OCI-LY1 (cell line): ENCODE measurements around the gene PCDHGA11.
"Not testable (repeated sequence)": the region's sequence is repeated elsewhere in the genome, so short reads cannot be mapped to it uniquely, and the experiment has no call there.

Experiments used
- H2AFZ ChIP-seq: fragments of 200-600 bp; sonication (generic), shearing (Covaris generic); 2 replicates; pipeline ENCODE4 v1.6.0; 2014; ENCODE audit warnings: antibody characterized with exemption, mild to moderate bottlenecking, low read length
- H3F3A ChIP-seq: fragments of 200-600 bp; sonication (generic), shearing (Covaris generic); 2 replicates; pipeline ENCODE4 v1.6.0; 2014; ENCODE audit warnings: mild to moderate bottlenecking, antibody characterized with exemption, low read length, moderate library complexity; ENCODE audit not compliant: insufficient read depth
- H3K27ac ChIP-seq: fragments of 200-600 bp; sonication (generic); 2 replicates; pipeline ENCODE4 v1.5.1; 2014; ENCODE audit warnings: low read length, mixed run types, mild to moderate bottlenecking, low read depth; ENCODE audit not compliant: poor library complexity, severe bottlenecking
- H3K27me3 ChIP-seq: fragments of 200-600 bp; sonication (generic); 2 replicates; pipeline ENCODE4 v1.6.0; 2014; ENCODE audit warnings: antibody characterized with exemption, mild to moderate bottlenecking, low read length, moderate library complexity; ENCODE audit not compliant: insufficient read depth
- H3K36me3 ChIP-seq: fragments of 200-600 bp; sonication (generic); 2 replicates; pipeline ENCODE4 v1.6.1; 2014; ENCODE audit warnings: mild to moderate bottlenecking, antibody characterized with exemption, low read length, moderate library complexity, mixed read lengths; ENCODE audit not compliant: insufficient read depth
- H3K4me1 ChIP-seq: fragments of 200-600 bp; sonication (generic); 2 replicates; pipeline ENCODE4 v1.5.1; 2014; ENCODE audit warnings: mild to moderate bottlenecking, low read length, moderate library complexity; ENCODE audit not compliant: insufficient read depth, severe bottlenecking
- H3K4me2 ChIP-seq: fragments of 200-600 bp; sonication (generic), shearing (Covaris generic); 2 replicates; pipeline ENCODE4 v1.6.1; 2014; ENCODE audit warnings: low read length
- H3K4me3 ChIP-seq: fragments of 200-600 bp; sonication (generic); 2 replicates; pipeline ENCODE4 v1.5.1; 2014; ENCODE audit warnings: low read length, low read depth, mild to moderate bottlenecking, mixed read lengths; ENCODE audit not compliant: poor library complexity, severe bottlenecking
- H3K79me2 ChIP-seq: fragments of 200-600 bp; shearing (Covaris generic); 2 replicates; pipeline ENCODE4 v1.6.1; 2016; ENCODE audit warnings: mixed run types, low read length, mixed read lengths; ENCODE audit not compliant: insufficient read depth
- H3K9ac ChIP-seq: fragments of 200-600 bp; sonication (generic), shearing (Covaris generic); 2 replicates; pipeline ENCODE4 v1.6.1; 2014; ENCODE audit warnings: mild to moderate bottlenecking, low read length, mixed read lengths
- H3K9me2 ChIP-seq: fragments of 200-600 bp; sonication (generic), shearing (Covaris generic); 2 replicates; pipeline ENCODE4 v1.6.1; 2014; ENCODE audit warnings: low read depth, mild to moderate bottlenecking, low read length, mixed read lengths
- H3K9me3 ChIP-seq: fragments of 200-600 bp; shearing (Covaris generic); 2 replicates; pipeline ENCODE4 v1.6.1; 2014; ENCODE audit warnings: low read length, mixed read lengths
- H4K20me1 ChIP-seq: fragments of 200-600 bp; sonication (generic), shearing (Covaris generic); 2 replicates; pipeline ENCODE4 v1.6.0; 2016; ENCODE audit warnings: mild to moderate bottlenecking, low read length; ENCODE audit not compliant: insufficient read depth
- CTCF ChIP-seq: fragments of 200-600 bp; sonication (generic), shearing (Covaris generic); IDR thresholded peaks from 2 replicates; pipeline ENCODE4 v1.5.1; 2017; ENCODE audit warnings: mild to moderate bottlenecking, antibody characterized with exemption, low read length, moderate library complexity, mixed read lengths
- EZH2 ChIP-seq: fragments of 200-600 bp; sonication (generic), shearing (Covaris generic); IDR thresholded peaks from 2 replicates; pipeline ENCODE4 v1.8.0; 2017; ENCODE audit warnings: borderline replicate concordance, mixed run types, mild to moderate bottlenecking, antibody characterized with exemption, low read length, moderate library complexity, mixed read lengths

The PCDHGA11 gene

GRCh38 chr5:141427783-141428426 is 7.1 kb downstream of the PCDHGA11 start:
- Histone ChIP-seq H3K4me3 (no peak overlapping the region), H4K20me1 (no peaks in the 10 kb centered on the region), H3K4me2 (no peak overlapping the region), H2AFZ (no peak overlapping the region), H3F3A (no peaks in the 10 kb centered on the region), H3K27me3 (no peaks in the 10 kb centered on the region), H3K9me2 (no peaks in the 10 kb centered on the region), H3K9ac (no peak overlapping the region), H3K36me3 (no peaks in the 10 kb centered on the region), H3K79me2 (no peaks in the 10 kb centered on the region), H3K9me3 (no peaks in the 10 kb centered on the region), H3K27ac (no peak overlapping the region), H3K4me1 (peaks cover 6% of the 10 kb centered on the region)
- no peak for TF ChIP-seq EZH2
- TF ChIP-seq CTCF: no peak

GRCh38 chr5:141430332-141431113 is 9.7 kb downstream of the PCDHGA11 start, which contains the start of gene PCDHGA12:
TSS of gene PCDHGA12 (plus strand) at chr5:141430507. CDS start at chr5:141430760, 253 bp downstream.
- H3K9ac ChIP-seq: peak within 1 kb of the TSS; percentile 68
- H3K27me3 ChIP-seq: no peaks in the 10 kb centered on the region
- no peaks in the 10 kb centered on the region for H4K20me1 ChIP-seq
- H2AFZ ChIP-seq: peak within 1 kb of the TSS; percentile 74; the same call in 1 of the 2 replicates
- H3K4me3 ChIP-seq: peak within 1 kb of the TSS; percentile 74
- 0 out of 2 replicates have a peak, but pooled peaks cover 4% of the 10 kb centered on the region for H3K9me3 ChIP-seq
- H3K9me2 ChIP-seq: no peaks in the 10 kb centered on the region
- H3K4me1 ChIP-seq: peaks cover 6% of the 10 kb centered on the region
- no peak for TF ChIP-seq EZH2
- TF ChIP-seq CTCF: peak; percentile 67
- H3K36me3 ChIP-seq: no peaks in the 10 kb centered on the region
- H3F3A ChIP-seq: no peaks in the 10 kb centered on the region
- no peaks in the 10 kb centered on the region for H3K79me2 ChIP-seq
- peak within 1 kb of the TSS; percentile 90 for H3K4me2 ChIP-seq
- H3K27ac ChIP-seq: no peak within 1 kb of the TSS

- Histone ChIP-seq H3K36me3 (no peaks in the 10 kb centered on the region), H3K9ac (peak overlapping the region; percentile 68; the same call in 1 of the 2 replicates), H3K4me1 (peaks cover 6% of the 10 kb centered on the region), H3K4me3 (peak overlapping the region; percentile 74), H3K9me2 (no peaks in the 10 kb centered on the region), H3K4me2 (peak overlapping the region; percentile 90), H3K9me3 (peaks cover 6% of the 10 kb centered on the region; the same call in 1 of the 2 replicates), H3F3A (no peaks in the 10 kb centered on the region), H3K79me2 (no peaks in the 10 kb centered on the region), H4K20me1 (no peaks in the 10 kb centered on the region), H2AFZ (no peak overlapping the region), H3K27ac (no peak overlapping the region), H3K27me3 (no peaks in the 10 kb centered on the region)
- TF ChIP-seq EZH2 (no peak), CTCF (no peak)
Observed at GRCh38 chr5:141431286-141431685, 10.4 kb downstream of the PCDHGA11 start.

- not testable (repeated sequence) for H3K4me2 ChIP-seq, H3K9me3 ChIP-seq, H3K27me3 ChIP-seq, H4K20me1 ChIP-seq, H3K9ac ChIP-seq, H3K9me2 ChIP-seq, H2AFZ ChIP-seq, H3K79me2 ChIP-seq, H3K36me3 ChIP-seq, H3K27ac ChIP-seq, H3K4me3 ChIP-seq, H3K4me1 ChIP-seq, H3F3A ChIP-seq
Observed at GRCh38 chr5:141432308-141432707, 11.5 kb downstream of the PCDHGA11 start.

GRCh38 chr5:141432726-141433125 is 11.9 kb downstream of the PCDHGA11 start:
- not testable (repeated sequence) for H4K20me1 ChIP-seq, H3K79me2 ChIP-seq

More at GRCh38 chr5:141432726-141433125, 11.9 kb downstream of the PCDHGA11 start:
- H3F3A ChIP-seq, H3K9ac ChIP-seq, H3K4me2 ChIP-seq, H3K27ac ChIP-seq, H2AFZ ChIP-seq, H3K4me1 ChIP-seq, H3K27me3 ChIP-seq, H3K9me3 ChIP-seq, H3K36me3 ChIP-seq, H3K9me2 ChIP-seq, H3K4me3 ChIP-seq: not testable (repeated sequence)
